Osteoblast (primary cell): ENCODE data around the gene P2RY12. TPM values are rescaled to one million over a fixed set of nuclear protein-coding genes. Genes with fewer than 3 reads are reported as not detected.

ENCODE experiments used
- DNase-seq: peaks from one replicate; pipeline ENCODE4 v3.0.0; 2011; ENCODE audit warnings: low spot score, mixed read lengths; ENCODE audit not compliant: insufficient read length; ENCODE audit errors: missing footprints
- H2AFZ ChIP-seq: 2 replicates; pipeline ENCODE4 v1.6.0; 2011; ENCODE audit warnings: mild to moderate bottlenecking, low read length
- H3K27ac ChIP-seq: 2 replicates; pipeline ENCODE4 v1.5.1; 2011; ENCODE audit warnings: mild to moderate bottlenecking, low read depth, low read length, moderate library complexity
- H3K27me3 ChIP-seq: 2 replicates; pipeline ENCODE4 v1.6.0; 2012; ENCODE audit warnings: mild to moderate bottlenecking, control low read depth, inconsistent platforms, low read length, moderate library complexity; ENCODE audit not compliant: insufficient read depth
- H3K36me3 ChIP-seq: 2 replicates; pipeline ENCODE4 v1.5.1; 2011; ENCODE audit warnings: mild to moderate bottlenecking, low read length, control low read depth, moderate library complexity; ENCODE audit not compliant: insufficient read depth
- H3K4me1 ChIP-seq: 2 replicates; pipeline ENCODE4 v1.5.1; 2011; ENCODE audit warnings: mild to moderate bottlenecking, low read length, control low read depth, moderate library complexity; ENCODE audit not compliant: insufficient read depth
- H3K4me2 ChIP-seq: 2 replicates; pipeline ENCODE4 v1.6.0; 2011; ENCODE audit warnings: mild to moderate bottlenecking, low read length; ENCODE audit not compliant: insufficient read depth
- H3K4me3 ChIP-seq: fragments of 200-600 bp; sonication (generic); 3 replicates; pipeline ENCODE4 v1.5.1; 2012; ENCODE audit warnings: mild to moderate bottlenecking, low read length, inconsistent platforms; ENCODE audit not compliant: insufficient read depth
- H3K79me2 ChIP-seq: 2 replicates; pipeline ENCODE4 v1.6.0; 2012; ENCODE audit warnings: mild to moderate bottlenecking, low read length, control low read depth, inconsistent platforms; ENCODE audit not compliant: insufficient read depth
- H3K9me3 ChIP-seq: 2 replicates; pipeline ENCODE4 v1.5.1; 2011; ENCODE audit warnings: low read depth, low read length, control low read depth
- H4K20me1 ChIP-seq: 2 replicates; pipeline ENCODE4 v1.6.0; 2012; ENCODE audit warnings: mild to moderate bottlenecking, low read length, control low read depth; ENCODE audit not compliant: insufficient read depth
- total RNA-seq: library from RNA; depleted of rRNA; stranded (reverse); fragments of >200 nt; gene quantifications from 2 replicates; pipeline ENCODE4 v1.2.3, GENCODE V29; 2012
- TF ChIP-seq, protein P1 (sequence below): IDR thresholded peaks from 2 replicates; pipeline ENCODE4 v1.5.1; 2011; ENCODE audit warnings: mild to moderate bottlenecking, low read depth, low read length, moderate library complexity; ENCODE audit errors: extremely low read depth

The P2RY12 gene
- total RNA-seq, 1 donor: not detected

GRCh38 chr3:151346292-151346691 is 38.3 kb downstream of the P2RY12 start:
- peak overlapping the region; percentile 79 for H3K4me2 ChIP-seq
- H3K27ac ChIP-seq: no peak overlapping the region
- no peaks in the 10 kb centered on the region for H3K79me2 ChIP-seq
- H3K4me1 ChIP-seq: no peaks in the 10 kb centered on the region
- no peak overlapping the region for H2AFZ ChIP-seq
- H3K36me3 ChIP-seq: no peaks in the 10 kb centered on the region
- H3K27me3 ChIP-seq: peaks cover 6% of the 10 kb centered on the region
- H4K20me1 ChIP-seq: no peaks in the 10 kb centered on the region
- TF ChIP-seq, protein P1, sequence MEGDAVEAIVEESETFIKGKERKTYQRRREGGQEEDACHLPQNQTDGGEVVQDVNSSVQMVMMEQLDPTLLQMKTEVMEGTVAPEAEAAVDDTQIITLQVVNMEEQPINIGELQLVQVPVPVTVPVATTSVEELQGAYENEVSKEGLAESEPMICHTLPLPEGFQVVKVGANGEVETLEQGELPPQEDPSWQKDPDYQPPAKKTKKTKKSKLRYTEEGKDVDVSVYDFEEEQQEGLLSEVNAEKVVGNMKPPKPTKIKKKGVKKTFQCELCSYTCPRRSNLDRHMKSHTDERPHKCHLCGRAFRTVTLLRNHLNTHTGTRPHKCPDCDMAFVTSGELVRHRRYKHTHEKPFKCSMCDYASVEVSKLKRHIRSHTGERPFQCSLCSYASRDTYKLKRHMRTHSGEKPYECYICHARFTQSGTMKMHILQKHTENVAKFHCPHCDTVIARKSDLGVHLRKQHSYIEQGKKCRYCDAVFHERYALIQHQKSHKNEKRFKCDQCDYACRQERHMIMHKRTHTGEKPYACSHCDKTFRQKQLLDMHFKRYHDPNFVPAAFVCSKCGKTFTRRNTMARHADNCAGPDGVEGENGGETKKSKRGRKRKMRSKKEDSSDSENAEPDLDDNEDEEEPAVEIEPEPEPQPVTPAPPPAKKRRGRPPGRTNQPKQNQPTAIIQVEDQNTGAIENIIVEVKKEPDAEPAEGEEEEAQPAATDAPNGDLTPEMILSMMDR: no peak
- H3K9me3 ChIP-seq: no peaks in the 10 kb centered on the region
- no peak overlapping the region for H3K4me3 ChIP-seq
- no peak for DNase-seq

- Histone ChIP-seq H3K27ac (no peak overlapping the region), H3K4me2 (peak overlapping the region; percentile 79), H2AFZ (peak overlapping the region; percentile 79), H3K79me2 (no peaks in the 10 kb centered on the region), H3K9me3 (no peaks in the 10 kb centered on the region), H3K36me3 (no peaks in the 10 kb centered on the region), H3K4me1 (no peaks in the 10 kb centered on the region), H3K4me3 (peak overlapping the region; percentile 56), H4K20me1 (no peaks in the 10 kb centered on the region), H3K27me3 (peaks cover 6% of the 10 kb centered on the region)
- TF ChIP-seq, protein P1: no peak
- no peak for DNase-seq
Measured at GRCh38 chr3:151345859-151346258, 38.7 kb downstream of the P2RY12 start.

GRCh38 chr3:151331696-151332095 is 52.9 kb downstream of the P2RY12 start:
- no peak overlapping the region for H3K4me2 ChIP-seq
- no peak for DNase-seq
- no peaks in the 10 kb centered on the region for H3K9me3 ChIP-seq
- no peak overlapping the region for H2AFZ ChIP-seq
- no peaks in the 10 kb centered on the region for H3K79me2 ChIP-seq
- TF ChIP-seq, protein P1: no peak
- no peaks in the 10 kb centered on the region for H3K4me1 ChIP-seq
- no peaks in the 10 kb centered on the region for H3K27me3 ChIP-seq
- H3K4me3 ChIP-seq: no peak overlapping the region
- H3K27ac ChIP-seq: no peak overlapping the region
- no peaks in the 10 kb centered on the region for H4K20me1 ChIP-seq
- no peaks in the 10 kb centered on the region for H3K36me3 ChIP-seq

DNA sequence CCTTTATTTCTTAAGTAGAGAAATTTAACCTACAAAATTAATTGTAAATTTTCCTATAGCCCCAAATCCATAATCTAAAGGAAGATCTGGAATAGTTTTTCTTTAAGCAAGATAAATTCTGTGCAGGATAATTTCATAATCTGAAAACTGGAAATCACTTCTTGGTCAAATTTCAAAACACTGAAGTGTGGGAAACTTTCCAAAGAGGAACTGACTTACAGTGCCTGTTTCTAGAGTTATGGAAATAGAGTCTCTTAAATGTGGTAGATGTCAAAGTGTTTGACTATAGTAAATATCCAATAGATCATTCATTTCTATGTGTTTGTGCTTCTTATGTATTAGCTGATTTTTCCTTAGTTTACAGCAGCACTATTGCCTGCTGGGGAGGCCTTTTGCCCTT is 53.7 kb downstream of the P2RY12 start:
- DNase-seq: no peak
- Histone ChIP-seq H3K9me3 (no peaks in the 10 kb centered on the region), H3K4me1 (no peaks in the 10 kb centered on the region), H3K36me3 (no peaks in the 10 kb centered on the region), H2AFZ (no peak overlapping the region), H3K4me2 (no peak overlapping the region), H3K27ac (no peak overlapping the region), H4K20me1 (no peaks in the 10 kb centered on the region), H3K4me3 (no peak overlapping the region), H3K27me3 (no peaks in the 10 kb centered on the region), H3K79me2 (no peaks in the 10 kb centered on the region)
- TF ChIP-seq, protein P1: no peak
